Body of pancreas (tissue), 4 donors: ENCODE results near the gene DNAAF2.

Source experiments
- CTCF ChIP-seq, 7 experiments: fragments of 450-650 bp in 4 of 7; fragments of 200-600 bp in 3 of 7; sonication (generic) in 3 of 7; IDR thresholded peaks; one replicate each; pipeline ENCODE4 v1.5.1; 2016 to 2019; ENCODE audit warnings: antibody characterized with exemption in 7 of 7
- POLR2A ChIP-seq, 3 donors: fragments of 450-650 bp; IDR thresholded peaks; one replicate each; pipeline ENCODE4 v1.6.1; 2016; ENCODE audit warnings: antibody characterized with exemption in 3 of 3, mild to moderate bottlenecking in 2 of 3

DNA sequence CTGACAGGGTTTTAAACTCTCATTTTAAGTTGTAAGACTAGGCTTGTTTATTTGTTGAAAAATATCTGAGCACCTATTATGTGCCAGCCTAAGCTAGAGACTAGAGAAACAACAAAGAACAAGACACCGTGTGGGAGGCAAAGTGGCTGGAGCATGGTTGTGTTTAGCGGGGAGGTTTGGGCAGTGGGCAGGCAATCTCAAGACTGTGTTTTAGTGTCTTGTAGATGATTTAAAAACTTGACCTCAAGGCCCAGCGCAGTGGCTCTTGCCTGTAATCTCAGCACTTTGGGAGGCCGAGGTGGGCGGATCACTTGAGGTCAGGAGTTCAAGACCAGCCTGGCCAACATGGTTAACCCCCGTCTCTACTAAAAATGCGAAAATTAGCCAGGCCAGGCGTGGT, 22.4 kb downstream of the DNAAF2 start:
- TF ChIP-seq CTCF (IDR thresholded peaks at IDR 0.05) (no peak), POLR2A (IDR thresholded peaks at IDR 0.05) (no peak)
